SK-N-SH (cell line): Measurements from ENCODE around the gene FAM124A. TPM values are rescaled to one million over a fixed set of nuclear protein-coding genes. Genes with fewer than 3 reads are reported as not detected.

Experiments
- CTCF ChIA-PET: fragments of 300-600, 350-600 bp; formaldehyde crosslinking; extraction: SDS; loops from one replicate; lab custom pipeline; 2021; lab: Yijun Ruan, JAX
- POLR2A ChIA-PET: fragments of 350-600 bp; sonication (Branson Sonifier 250); formaldehyde crosslinking; extraction: SDS; loops from one replicate; lab custom pipeline; 2020; ENCODE audit warnings: antibody characterized with exemption, inconsistent platforms; lab: Yijun Ruan, JAX
- DNase-seq: peaks from one replicate; pipeline ENCODE4 v3.0.0; 2012
- H2AFZ ChIP-seq: fragments of 200-600 bp; sonication (generic); 2 replicates; pipeline ENCODE4 v1.8.1; 2016; ENCODE audit warnings: antibody characterized with exemption, mild to moderate bottlenecking, low read depth
- H3F3A ChIP-seq: fragments of 200-600 bp; sonication (generic); replicated peaks from 2 replicates; pipeline ENCODE3; 2016; ENCODE audit warnings: antibody characterized with exemption, mild to moderate bottlenecking; ENCODE audit not compliant: insufficient read depth
- H3K27ac ChIP-seq, 2 experiments: fragments of 200-500 bp in 1 of 2; fragments of 200-600 bp in 1 of 2; sonication (Bioruptor generic) in 1 of 2; sonication (generic), shearing (Covaris generic) in 1 of 2; 2 replicates each; pipeline versions ENCODE4 v1.5.1 to v1.6.1; 2014 to 2016; ENCODE audit warnings: low read depth in 2 of 2, inconsistent platforms in 1 of 2, low read length in 1 of 2, mild to moderate bottlenecking in 1 of 2, mixed read lengths in 1 of 2
- H3K27me3 ChIP-seq: fragments of 200-600 bp; sonication (generic), shearing (Covaris generic); 2 replicates; pipeline ENCODE4 v1.6.1; 2016; ENCODE audit warnings: mixed run types; ENCODE audit not compliant: insufficient read depth
- H3K36me3 ChIP-seq, 2 experiments: fragments of 200-500 bp in 1 of 2; fragments of 200-600 bp in 1 of 2; sonication (Bioruptor generic) in 1 of 2; sonication (generic) in 1 of 2; replicated peaks in 1 of 2; 2 replicates each; pipeline versions ENCODE3 to v1.5.1; 2014 to 2016; ENCODE audit warnings: low read length in 1 of 2, mild to moderate bottlenecking in 1 of 2; ENCODE audit not compliant: insufficient read depth in 2 of 2, control insufficient read depth in 1 of 2
- H3K4me1 ChIP-seq, 2 experiments: fragments of 200-500 bp in 1 of 2; fragments of 200-600 bp in 1 of 2; sonication (Bioruptor generic) in 1 of 2; sonication (generic), shearing (Covaris generic) in 1 of 2; 2 replicates each; pipeline versions ENCODE4 v1.5.1 to v1.6.1; 2014 to 2016; ENCODE audit warnings: low read depth in 1 of 2, low read length in 1 of 2, mixed run types in 1 of 2; ENCODE audit not compliant: insufficient read depth in 2 of 2, control insufficient read depth in 1 of 2
- H3K4me2 ChIP-seq: fragments of 200-600 bp; sonication (generic), shearing (Covaris generic); 2 replicates; pipeline ENCODE4 v1.6.1; 2017; ENCODE audit warnings: mixed run types
- H3K4me3 ChIP-seq, 2 experiments: fragments of 200-500 bp in 1 of 2; fragments of 200-600 bp in 1 of 2; sonication (Bioruptor generic) in 1 of 2; sonication (generic), shearing (Covaris generic) in 1 of 2; 2 replicates each; pipeline versions ENCODE4 v1.5.1 to v1.8.1; 2014 to 2016; ENCODE audit warnings: low read depth in 2 of 2, inconsistent platforms in 1 of 2, low read length in 1 of 2, mild to moderate bottlenecking in 1 of 2, mixed read lengths in 1 of 2, moderate library complexity in 1 of 2
- H3K79me2 ChIP-seq: fragments of 200-600 bp; sonication (generic); 2 replicates; pipeline ENCODE4 v1.8.1; 2017; ENCODE audit warnings: mild to moderate bottlenecking; ENCODE audit not compliant: insufficient read depth
- H3K9ac ChIP-seq: fragments of 200-600 bp; sonication (generic); 2 replicates; pipeline ENCODE4 v1.6.1; 2017; ENCODE audit warnings: mixed run types
- H3K9me2 ChIP-seq: fragments of 200-600 bp; sonication (generic); 2 replicates; pipeline ENCODE4 v1.6.1; 2017; ENCODE audit warnings: mixed run types
- H3K9me3 ChIP-seq: fragments of 200-600 bp; sonication (generic); 2 replicates; pipeline ENCODE4 v1.6.1; 2017; ENCODE audit warnings: mixed run types, mild to moderate bottlenecking, moderate library complexity
- H4K20me1 ChIP-seq: fragments of 200-600 bp; sonication (generic); 2 replicates; pipeline ENCODE4 v1.6.1; 2017; ENCODE audit warnings: mild to moderate bottlenecking, mixed run types; ENCODE audit not compliant: insufficient read depth
- CHD2 ChIP-seq: fragments of 150-350 bp; IDR thresholded peaks from 2 replicates; pipeline ENCODE4 v1.6.1; 2018; ENCODE audit warnings: low read length; ENCODE audit not compliant: partially characterized antibody
- ELF1 ChIP-seq: IDR thresholded peaks from 2 replicates; pipeline ENCODE4 v1.4.0; 2012
- EZH2phosphoT487 ChIP-seq: fragments of 200-600 bp; sonication (generic); IDR thresholded peaks from 2 replicates; pipeline ENCODE4 v1.6.1; 2017; ENCODE audit warnings: low read depth, mixed run types, mild to moderate bottlenecking, antibody characterized with exemption, moderate library complexity, borderline replicate concordance
- FOXM1 ChIP-seq: IDR thresholded peaks from 2 replicates; pipeline ENCODE4 v1.4.0; 2012; ENCODE audit warnings: low read depth, mild to moderate bottlenecking
- GATA2 ChIP-seq: sonication (generic); formaldehyde crosslinking; IDR thresholded peaks from 2 replicates; pipeline ENCODE4 v1.5.0; 2020; ENCODE audit warnings: mild to moderate bottlenecking, missing genetic modification reagents
- MEF2A ChIP-seq: IDR thresholded peaks from 2 replicates; pipeline ENCODE4 v1.4.0; 2012; ENCODE audit warnings: low read depth, borderline replicate concordance
- MXI1 ChIP-seq: IDR thresholded peaks from 2 replicates; pipeline ENCODE4 v1.6.1; 2012; ENCODE audit warnings: mild to moderate bottlenecking, low read depth, low read length, improper control_type of control experiment
- POLR2AphosphoS5 ChIP-seq: IDR thresholded peaks from 2 replicates; pipeline ENCODE4 v1.6.1; 2012; ENCODE audit warnings: low read depth, low read length
- RAD21 ChIP-seq: IDR thresholded peaks from 2 replicates; pipeline ENCODE4 v1.6.1; 2012; ENCODE audit warnings: mild to moderate bottlenecking, low read length
- RCOR1 ChIP-seq: fragments of 150-350 bp; IDR thresholded peaks from 2 replicates; pipeline ENCODE4 v1.6.1; 2017; ENCODE audit warnings: antibody characterized with exemption, low read length
- RFX5 ChIP-seq: IDR thresholded peaks from 2 replicates; pipeline ENCODE4 v1.6.1; 2012; ENCODE audit warnings: mild to moderate bottlenecking, improper control_type of control experiment, low read length
- RXRA ChIP-seq: IDR thresholded peaks from 2 replicates; pipeline ENCODE4 v1.4.0; 2012; ENCODE audit warnings: low read depth, mild to moderate bottlenecking, borderline replicate concordance
- SMC3 ChIP-seq: IDR thresholded peaks from 2 replicates; pipeline ENCODE4 v1.6.1; 2012; ENCODE audit warnings: low read depth, low read length, improper control_type of control experiment
- TAF1 ChIP-seq: IDR thresholded peaks from 2 replicates; pipeline ENCODE4 v1.6.1; 2012; ENCODE audit warnings: low read depth, mild to moderate bottlenecking, low read length, moderate library complexity, borderline replicate concordance
- TCF12 ChIP-seq: IDR thresholded peaks from 2 replicates; pipeline ENCODE4 v1.4.0; 2012
- TEAD4 ChIP-seq: IDR thresholded peaks from 2 replicates; pipeline ENCODE4 v1.4.0; 2012; ENCODE audit warnings: mild to moderate bottlenecking, borderline replicate concordance; ENCODE audit not compliant: insufficient read depth
- YY1 ChIP-seq: IDR thresholded peaks from 2 replicates; pipeline ENCODE4 v1.4.0; 2012; ENCODE audit warnings: low read depth, mild to moderate bottlenecking
- ZBTB33 ChIP-seq: IDR thresholded peaks from 2 replicates; pipeline ENCODE4 v1.4.0; 2012; ENCODE audit warnings: low read depth, borderline replicate concordance
- WGBS: methylation state at CpG from one replicate; pipeline ENCODE4 v1.1.6; 2017; ENCODE audit warnings: low lambda C conversion rate; 5-methylcytosine and 5-hydroxymethylcytosine counted together
- polyA plus RNA-seq, 3 experiments: library from polyadenylated mRNA; depleted of rRNA; stranded (reverse); fragments of >200 nt; gene quantifications; 2 replicates each; pipeline ENCODE4 v1.2.3, GENCODE V29; 2012
- TF ChIP-seq, protein P1 (sequence below): fragments of 200-600 bp; sonication (generic); IDR thresholded peaks from 2 replicates; pipeline ENCODE4 v1.6.1; 2017; ENCODE audit warnings: antibody characterized with exemption, mild to moderate bottlenecking, moderate library complexity
- TF ChIP-seq, protein P2 (sequence below): fragments of 150-350 bp; IDR thresholded peaks from 2 replicates; pipeline ENCODE4 v1.6.1; 2016; ENCODE audit warnings: mild to moderate bottlenecking, low read depth, low read length

The FAM124A gene
- polyA plus RNA-seq, 1 of the 3 experiments (the other 2 are of a cell fraction) = 1.5 TPM

GRCh38 chr13:51284339-51284738 lies 62.1 kb downstream of the FAM124A start:
- CTCF ChIA-PET = interaction anchor here (9.2 kb wide), 1 partner anchor 131 kb away, joined by 257 read pairs; no protein-coding TSS in a partner anchor
- TF ChIP-seq FOXM1 (no peak), POLR2AphosphoS5 (no peak), TEAD4 (no peak), TAF1 (no peak), RFX5 (no peak), EZH2phosphoT487 (no peak), YY1 (no peak), TCF12 (no peak), RXRA (no peak), ELF1 (no peak), CHD2 (no peak)
- TF ChIP-seq, protein P1, sequence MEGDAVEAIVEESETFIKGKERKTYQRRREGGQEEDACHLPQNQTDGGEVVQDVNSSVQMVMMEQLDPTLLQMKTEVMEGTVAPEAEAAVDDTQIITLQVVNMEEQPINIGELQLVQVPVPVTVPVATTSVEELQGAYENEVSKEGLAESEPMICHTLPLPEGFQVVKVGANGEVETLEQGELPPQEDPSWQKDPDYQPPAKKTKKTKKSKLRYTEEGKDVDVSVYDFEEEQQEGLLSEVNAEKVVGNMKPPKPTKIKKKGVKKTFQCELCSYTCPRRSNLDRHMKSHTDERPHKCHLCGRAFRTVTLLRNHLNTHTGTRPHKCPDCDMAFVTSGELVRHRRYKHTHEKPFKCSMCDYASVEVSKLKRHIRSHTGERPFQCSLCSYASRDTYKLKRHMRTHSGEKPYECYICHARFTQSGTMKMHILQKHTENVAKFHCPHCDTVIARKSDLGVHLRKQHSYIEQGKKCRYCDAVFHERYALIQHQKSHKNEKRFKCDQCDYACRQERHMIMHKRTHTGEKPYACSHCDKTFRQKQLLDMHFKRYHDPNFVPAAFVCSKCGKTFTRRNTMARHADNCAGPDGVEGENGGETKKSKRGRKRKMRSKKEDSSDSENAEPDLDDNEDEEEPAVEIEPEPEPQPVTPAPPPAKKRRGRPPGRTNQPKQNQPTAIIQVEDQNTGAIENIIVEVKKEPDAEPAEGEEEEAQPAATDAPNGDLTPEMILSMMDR = no peak
- TF ChIP-seq, protein P2, sequence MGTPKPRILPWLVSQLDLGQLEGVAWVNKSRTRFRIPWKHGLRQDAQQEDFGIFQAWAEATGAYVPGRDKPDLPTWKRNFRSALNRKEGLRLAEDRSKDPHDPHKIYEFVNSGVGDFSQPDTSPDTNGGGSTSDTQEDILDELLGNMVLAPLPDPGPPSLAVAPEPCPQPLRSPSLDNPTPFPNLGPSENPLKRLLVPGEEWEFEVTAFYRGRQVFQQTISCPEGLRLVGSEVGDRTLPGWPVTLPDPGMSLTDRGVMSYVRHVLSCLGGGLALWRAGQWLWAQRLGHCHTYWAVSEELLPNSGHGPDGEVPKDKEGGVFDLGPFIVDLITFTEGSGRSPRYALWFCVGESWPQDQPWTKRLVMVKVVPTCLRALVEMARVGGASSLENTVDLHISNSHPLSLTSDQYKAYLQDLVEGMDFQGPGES = no peak

DNA sequence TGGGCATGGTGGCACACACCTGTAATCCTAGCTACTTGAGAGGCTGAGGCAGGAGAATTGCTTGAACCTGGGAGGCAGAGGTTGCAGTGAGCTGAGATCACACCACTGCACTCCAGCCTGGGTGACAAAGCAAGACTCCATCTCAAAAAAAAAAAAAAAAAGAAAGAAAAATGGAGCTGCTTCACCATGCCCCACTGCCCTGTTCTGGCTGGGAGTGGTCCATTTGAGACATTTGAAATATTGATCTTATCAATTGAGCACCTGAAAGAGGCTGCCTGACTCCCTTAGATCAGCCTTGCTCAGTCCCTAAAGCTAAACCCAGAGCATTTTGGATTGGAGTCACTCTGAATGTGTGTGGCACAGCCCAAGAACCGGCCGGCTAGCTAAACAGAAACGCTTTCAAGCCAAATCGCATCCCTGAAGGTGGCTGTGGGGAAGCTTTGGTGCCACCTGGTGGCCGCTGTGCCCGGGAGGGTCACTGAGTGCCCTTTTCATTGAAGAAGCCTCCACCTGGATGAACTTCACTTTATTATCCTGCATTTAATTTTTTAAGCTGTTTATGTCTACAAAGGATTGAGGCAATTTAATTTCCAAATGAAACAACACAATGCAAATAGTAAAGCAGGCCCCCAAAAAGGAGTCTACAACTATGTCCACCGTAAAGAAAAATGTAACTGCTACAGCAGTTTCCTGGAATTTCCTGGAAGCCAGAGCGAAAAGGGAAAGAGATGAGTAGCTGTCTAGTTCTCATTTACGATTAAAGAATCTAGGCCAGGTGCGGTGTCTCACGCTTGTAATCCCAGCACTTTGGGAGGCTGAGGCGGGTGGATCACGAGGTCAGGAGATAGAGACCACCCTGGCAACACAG lies 64.2 kb downstream of the FAM124A start:
- no peak overlapping the region; a peak in 1 of 4 replicates for H3K4me3 ChIP-seq
- no peaks in the 10 kb centered on the region for H3K9me3 ChIP-seq
- H3F3A ChIP-seq = peaks cover under 1% of the 10 kb centered on the region
- ChIA-PET CTCF (interaction anchor here (0.6 to 9.2 kb wide), 73 partner anchors 8 to 548 kb away, joined by 3 to 257 read pairs (median 7); partner anchors contain the start of gene C13orf42), POLR2A (interaction anchor here (1.1 kb wide), 1 partner anchor 41 kb away, joined by 5 read pairs; no protein-coding TSS in a partner anchor)
- no peaks in the 10 kb centered on the region; a peak in 1 of 4 replicates for H3K4me1 ChIP-seq
- H3K9me2 ChIP-seq = no peaks in the 10 kb centered on the region
- H3K79me2 ChIP-seq = no peaks in the 10 kb centered on the region
- no peak overlapping the region for H2AFZ ChIP-seq
- no peak overlapping the region for H3K4me2 ChIP-seq
- H3K36me3 ChIP-seq = no peaks in the 10 kb centered on the region
- no peaks in the 10 kb centered on the region for H3K27me3 ChIP-seq
- no peak overlapping the region for H3K27ac ChIP-seq
- peak; percentile 80 for DNase-seq
- H4K20me1 ChIP-seq = no peaks in the 10 kb centered on the region
- H3K9ac ChIP-seq = no peak overlapping the region
- WGBS = 26% methylated on average over 13 of the region's 13 CpGs
- TF ChIP-seq EZH2phosphoT487 = no peak
- TF ChIP-seq, protein P1 = peak; percentile 98
- peak; percentile 95 for TF ChIP-seq RAD21
- TF ChIP-seq SMC3 = peak; percentile 99
- no peak for TF ChIP-seq GATA2 (CRISPR knock-in tag)
- TF ChIP-seq MEF2A = no peak
- TF ChIP-seq RCOR1 = peak; percentile 37; the same call in 1 of the 2 replicates
- no peak for TF ChIP-seq MXI1
- TF ChIP-seq ZBTB33 = no peak

More at GRCh38 chr13:51284339-51284738, 62.1 kb downstream of the FAM124A start:
- Histone ChIP-seq H3K4me3 (no peak overlapping the region), H3K79me2 (no peaks in the 10 kb centered on the region), H3K27me3 (no peaks in the 10 kb centered on the region), H4K20me1 (no peaks in the 10 kb centered on the region), H3K36me3 (peaks cover 0 to 3% of the 10 kb centered on the region in 2 experiments), H3K9me3 (no peaks in the 10 kb centered on the region), H2AFZ (no peak overlapping the region), H3K9ac (no peak overlapping the region), H3F3A (no peaks in the 10 kb centered on the region), H3K4me2 (no peak overlapping the region), H3K27ac (no peak overlapping the region), H3K4me1 (no peaks in the 10 kb centered on the region), H3K9me2 (no peaks in the 10 kb centered on the region)
- DNase-seq = no peak
- 90% methylated on average over 3 of the region's 3 CpGs for WGBS
- POLR2A ChIA-PET = no interaction called here
